Endothelial cell of umbilical vein (primary cell): ENCODE results near the gene ULBP2.

Source experiments
- CTCF ChIP-seq, 2 donors: IDR thresholded peaks; 1 replicate in 1 of 2; 2 replicates in 1 of 2; pipeline ENCODE4 v1.5.1; 2011; ENCODE audit warnings: low read length in 2 of 2, mild to moderate bottlenecking in 2 of 2, moderate library complexity in 2 of 2, control low read depth in 1 of 2, inconsistent platforms in 1 of 2, low read depth in 1 of 2; ENCODE audit not compliant: insufficient read depth in 1 of 2; ENCODE audit errors: extremely low read depth in 1 of 2
- EZH2 ChIP-seq: IDR thresholded peaks from 2 replicates; pipeline ENCODE4 v1.6.1; 2012; ENCODE audit warnings: borderline replicate concordance, low read depth, mild to moderate bottlenecking, moderate library complexity, low read length, inconsistent platforms; ENCODE audit not compliant: severe bottlenecking
- FOS ChIP-seq: IDR thresholded peaks from 2 replicates; pipeline ENCODE4 v1.6.1; 2011; ENCODE audit warnings: mild to moderate bottlenecking, low read length, moderate library complexity, borderline replicate concordance; ENCODE audit not compliant: insufficient read depth
- JUN ChIP-seq: IDR thresholded peaks from 2 replicates; pipeline ENCODE4 v1.6.1; 2011; ENCODE audit warnings: borderline replicate concordance, low read depth; ENCODE audit not compliant: insufficient read length, insufficient read depth
- MAX ChIP-seq: IDR thresholded peaks from 2 replicates; pipeline ENCODE4 v1.6.1; 2011; ENCODE audit not compliant: insufficient read depth, insufficient read length
- MYC ChIP-seq: IDR thresholded peaks from one replicate; pipeline ENCODE4 v1.6.1; 2011; ENCODE audit warnings: mild to moderate bottlenecking, low read depth, low read length
- POLR2A ChIP-seq: IDR thresholded peaks from 2 replicates; pipeline ENCODE4 v1.6.1; 2012; ENCODE audit warnings: low read depth, mild to moderate bottlenecking, control low read depth, low read length
- POLR2AphosphoS5 ChIP-seq: IDR thresholded peaks from 2 replicates; pipeline ENCODE4 v1.6.1; 2012; ENCODE audit warnings: low read depth, mild to moderate bottlenecking, control low read depth, low read length, moderate library complexity; ENCODE audit not compliant: insufficient read depth

GRCh38 chr6:149935246-149935645, 6.6 kb upstream of the ULBP2 start:
- no peak for TF ChIP-seq POLR2A
- TF ChIP-seq CTCF (IDR thresholded peaks at IDR 0.05; ENCODE audit: extremely low read depth in 1 of 2, insufficient read depth in 1 of 2, low read depth in 1 of 2, low read length in 2 of 2): no peak
- TF ChIP-seq MAX: no peak
- no peak for TF ChIP-seq EZH2
- no peak for TF ChIP-seq FOS
- no peak for TF ChIP-seq MYC
- TF ChIP-seq JUN: no peak
- TF ChIP-seq POLR2AphosphoS5: no peak
